H1 (cell line): Measurements from ENCODE around the gene GRIN2C. TPM values are rescaled to one million over a fixed set of nuclear protein-coding genes. Genes with fewer than 3 reads are reported as not detected.

Experiments
- CTCF ChIA-PET: fragments of 300-600 bp; sonication (Branson Sonifier 250); formaldehyde crosslinking; loops from one replicate; lab custom pipeline; 2021; ENCODE audit not compliant: partially characterized antibody; lab: Charles Lee
- POLR2A ChIA-PET: fragments of 300-600 bp; sonication (Branson Sonifier 250); formaldehyde crosslinking; loops from one replicate; lab custom pipeline; 2021; ENCODE audit warnings: inconsistent platforms; ENCODE audit not compliant: partially characterized antibody; lab: Charles Lee
- DNase-seq, 2 experiments: peaks; one replicate each; pipeline versions ENCODE4 v3.0.0 to v3.0.0-alpha.2; 2010 to 2022; ENCODE audit warnings: low spot score in 2 of 2, low read depth in 1 of 2, mixed read lengths in 1 of 2
- FAIRE-seq: peaks from 2 replicates; lab custom pipeline; 2011; peaks lifted over from hg19 to GRCh38; lab: Jason Lieb, UNC
- H2AFZ ChIP-seq: 2 replicates; pipeline ENCODE4 v1.8.1; 2012; ENCODE audit warnings: low read length, inconsistent platforms
- H2AK5ac ChIP-seq: 2 replicates; pipeline ENCODE4 v1.6.1; 2013; ENCODE audit warnings: low read depth, low read length
- H2BK120ac ChIP-seq: replicated peaks from 2 replicates; pipeline ENCODE3; 2013; ENCODE audit warnings: low read depth, low read length, inconsistent platforms
- H2BK12ac ChIP-seq: 2 replicates; pipeline ENCODE4 v1.6.1; 2013; ENCODE audit warnings: low read depth, low read length
- H2BK15ac ChIP-seq: 2 replicates; pipeline ENCODE4 v1.6.1; 2013; ENCODE audit warnings: low read length
- H2BK20ac ChIP-seq: 2 replicates; pipeline ENCODE4 v1.6.1; 2013; ENCODE audit warnings: low read length
- H2BK5ac ChIP-seq: 2 replicates; pipeline ENCODE4 v1.6.1; 2013; ENCODE audit warnings: low read depth, low read length
- H3K14ac ChIP-seq: 2 replicates; pipeline ENCODE4 v1.6.1; 2013; ENCODE audit warnings: inconsistent platforms; ENCODE audit not compliant: insufficient read length
- H3K18ac ChIP-seq: 2 replicates; pipeline ENCODE4 v1.6.1; 2013; ENCODE audit warnings: low read length; ENCODE audit errors: extremely low read depth
- H3K23ac ChIP-seq: 2 replicates; pipeline ENCODE4 v1.6.1; 2013; ENCODE audit warnings: inconsistent platforms; ENCODE audit not compliant: insufficient read length
- H3K23me2 ChIP-seq: 2 replicates; pipeline ENCODE4 v1.6.1; 2013; ENCODE audit warnings: low read depth, low read length
- H3K27ac ChIP-seq: 2 replicates; pipeline ENCODE4 v1.6.1; 2011; ENCODE audit warnings: low read depth, low read length, inconsistent platforms
- H3K27me3 ChIP-seq, 4 experiments: replicated peaks in 1 of 4; 1 replicate in 1 of 4; 2 replicates in 3 of 4; pipeline versions ENCODE4 v1.6.1 to v1.8.1; 2011 to 2013; ENCODE audit warnings: low read length in 3 of 4, mild to moderate bottlenecking in 3 of 4, inconsistent platforms in 2 of 4, mixed read lengths in 2 of 4, moderate library complexity in 1 of 4; ENCODE audit not compliant: control insufficient read depth in 3 of 4, insufficient read depth in 3 of 4; ENCODE audit errors: extremely low read depth in 1 of 4
- H3K36me3 ChIP-seq, 4 experiments: 2 replicates each; pipeline versions ENCODE4 v1.6.1 to v1.8.1; 2011 to 2013; ENCODE audit warnings: mild to moderate bottlenecking in 4 of 4, low read length in 3 of 4, moderate library complexity in 2 of 4, control low read depth in 1 of 4, inconsistent platforms in 1 of 4; ENCODE audit not compliant: insufficient read depth in 4 of 4, control insufficient read depth in 2 of 4
- H3K4ac ChIP-seq: replicated peaks from 2 replicates; pipeline ENCODE3; 2013; ENCODE audit warnings: low read length, low read depth, mixed read lengths, inconsistent platforms; ENCODE audit not compliant: insufficient read length
- H3K4me1 ChIP-seq, 4 experiments: replicated peaks in 1 of 4; 1 replicate in 1 of 4; 2 replicates in 3 of 4; pipeline versions ENCODE4 v1.6.1 to v1.8.1; 2011 to 2013; ENCODE audit warnings: low read length in 3 of 4, inconsistent platforms in 2 of 4, mixed read lengths in 1 of 4; ENCODE audit not compliant: insufficient read depth in 4 of 4, control insufficient read depth in 3 of 4
- H3K4me2 ChIP-seq, 2 experiments: 2 replicates each; pipeline versions ENCODE4 v1.6.1 to v1.8.1; 2011 to 2013; ENCODE audit warnings: low read depth in 2 of 2, low read length in 2 of 2, control low read depth in 1 of 2, inconsistent platforms in 1 of 2, mild to moderate bottlenecking in 1 of 2; ENCODE audit not compliant: insufficient read depth in 1 of 2
- H3K4me3 ChIP-seq, 4 experiments: fragments of 200-600, 300-600 bp in 1 of 4; sonication (generic), shearing (Covaris generic), sonication (Bioruptor Twin) in 1 of 4; 2 replicates each; pipeline versions ENCODE4 v1.5.1 to v1.8.1; 2011 to 2016; ENCODE audit warnings: low read length in 4 of 4, low read depth in 3 of 4, control low read depth in 2 of 4, inconsistent platforms in 2 of 4, mild to moderate bottlenecking in 2 of 4, mixed read lengths in 1 of 4, moderate library complexity in 1 of 4; ENCODE audit not compliant: insufficient read depth in 2 of 4; ENCODE audit errors: extremely low read depth in 1 of 4
- H3K56ac ChIP-seq: replicated peaks from 2 replicates; pipeline ENCODE3; 2013; ENCODE audit warnings: low read depth, mild to moderate bottlenecking, mixed read lengths, low read length, inconsistent platforms; ENCODE audit not compliant: insufficient read length
- H3K79me1 ChIP-seq: 2 replicates; pipeline ENCODE4 v1.6.1; 2013; ENCODE audit warnings: low read depth, low read length, control low read depth
- H3K79me2 ChIP-seq, 2 experiments: 2 replicates each; pipeline versions ENCODE4 v1.6.1 to v1.8.1; 2012 to 2013; ENCODE audit warnings: low read length in 2 of 2, mild to moderate bottlenecking in 2 of 2, inconsistent platforms in 1 of 2; ENCODE audit not compliant: insufficient read depth in 2 of 2, control insufficient read depth in 1 of 2
- H3K9ac ChIP-seq, 4 experiments: replicated peaks in 1 of 4; 1 replicate in 1 of 4; 2 replicates in 3 of 4; pipeline versions ENCODE4 v1.6.1 to v1.8.1; 2011 to 2013; ENCODE audit warnings: low read depth in 3 of 4, low read length in 3 of 4, control low read depth in 2 of 4, mild to moderate bottlenecking in 2 of 4, moderate library complexity in 2 of 4, inconsistent platforms in 1 of 4; ENCODE audit errors: extremely low read depth in 1 of 4
- H3K9me3 ChIP-seq, 2 experiments: 2 replicates each; pipeline versions ENCODE4 v1.6.1 to v1.8.1; 2012 to 2013; ENCODE audit warnings: mild to moderate bottlenecking in 2 of 2, moderate library complexity in 2 of 2, control low read depth in 1 of 2, inconsistent platforms in 1 of 2, low read depth in 1 of 2, low read length in 1 of 2, mixed read lengths in 1 of 2; ENCODE audit not compliant: insufficient read depth in 2 of 2
- H4K20me1 ChIP-seq, 2 experiments: replicated peaks in 1 of 2; 2 replicates each; pipeline versions ENCODE3 to v1.8.1; 2011 to 2013; ENCODE audit warnings: inconsistent platforms in 2 of 2, low read length in 2 of 2, mild to moderate bottlenecking in 1 of 2; ENCODE audit not compliant: insufficient read depth in 2 of 2, control insufficient read depth in 1 of 2
- H4K5ac ChIP-seq: 2 replicates; pipeline ENCODE4 v1.6.1; 2013; ENCODE audit warnings: low read length, low read depth, mixed read lengths, inconsistent platforms; ENCODE audit not compliant: insufficient read length
- H4K8ac ChIP-seq: 2 replicates; pipeline ENCODE4 v1.8.0; 2013; ENCODE audit warnings: mild to moderate bottlenecking, moderate library complexity, low read length, inconsistent platforms; ENCODE audit not compliant: insufficient read depth; ENCODE audit errors: extremely low read depth
- H4K91ac ChIP-seq: replicated peaks from 2 replicates; pipeline ENCODE3; 2013; ENCODE audit warnings: low read length, mixed read lengths, inconsistent platforms; ENCODE audit not compliant: insufficient read length
- GABPA ChIP-seq: IDR thresholded peaks from 2 replicates; pipeline ENCODE4 v1.6.1; 2011; ENCODE audit warnings: mild to moderate bottlenecking, low read length, moderate library complexity, borderline replicate concordance; ENCODE audit not compliant: insufficient read depth
- KDM5A ChIP-seq: fragments of 200-600 bp; IDR thresholded peaks from 2 replicates; pipeline ENCODE4 v1.7.1; 2012; ENCODE audit warnings: mild to moderate bottlenecking, low read length, inconsistent platforms, mixed read lengths
- RFX5 ChIP-seq: IDR thresholded peaks from 2 replicates; pipeline ENCODE4 v1.6.1; 2011; ENCODE audit warnings: low read depth, low read length, improper control_type of control experiment, borderline replicate concordance
- SIX5 ChIP-seq: IDR thresholded peaks from 2 replicates; pipeline ENCODE4 v1.6.1; 2011; ENCODE audit warnings: mild to moderate bottlenecking, low read depth, low read length
- ZNF274 ChIP-seq: IDR thresholded peaks from 2 replicates; pipeline ENCODE4 v1.7.0; 2012; ENCODE audit warnings: low read length, borderline replicate concordance; ENCODE audit errors: extremely low read depth
- WGBS, 2 experiments: shearing (Covaris generic) in 1 of 2; methylation state at CpG; one replicate each; pipeline versions ENCODE4 v1.1.6 to v1.1.7; 2013 to 2015; ENCODE audit warnings: low lambda C conversion rate in 2 of 2, mixed read lengths in 2 of 2, inconsistent platforms in 1 of 2, low coverage in 1 of 2, missing lambda C conversion rate in 1 of 2; ENCODE audit not compliant: insufficient replicate concordance in 2 of 2, insufficient coverage in 1 of 2, insufficient read length in 1 of 2; ENCODE audit errors: extremely low coverage in 1 of 2, missing lambda C conversion rate in 1 of 2; 5-methylcytosine and 5-hydroxymethylcytosine counted together
- polyA plus RNA-seq, 7 experiments: library from polyadenylated mRNA; depleted of rRNA in 3 of 7; stranded (reverse) in 5 of 7; unstranded in 2 of 7; fragments of >200 nt in 5 of 7; fragments of 200-250 nt in 2 of 7; gene quantifications; 1 replicate in 5 of 7; 2 replicates in 1 of 7; 4 replicates in 1 of 7; pipeline versions ENCODE4 v1.2.1 to v1.2.3, GENCODE V29; 2011 to 2013; ENCODE audit warnings: missing spikeins in 2 of 7, mixed read lengths in 2 of 7
- total RNA-seq: library from RNA; stranded (reverse); fragmentation: NEBNext Ultra II Directional; extraction: Animal tissue kit (Norgen Biotek cat#: 25700); gene quantifications from 2 replicates; pipeline ENCODE4 v1.2.1, GENCODE V29; 2021
- TF ChIP-seq, protein P1 (sequence below), 3 experiments: IDR thresholded peaks; 1 replicate in 2 of 3; 2 replicates in 1 of 3; pipeline versions ENCODE4 v1.5.1 to v1.6.1; 2011; ENCODE audit warnings: low read length in 3 of 3, mild to moderate bottlenecking in 3 of 3, inconsistent platforms in 2 of 3, low read depth in 1 of 3, moderate library complexity in 1 of 3; ENCODE audit not compliant: insufficient read depth in 1 of 3; ENCODE audit errors: control extremely low read depth in 1 of 3
- TF ChIP-seq, protein P2 (sequence below): IDR thresholded peaks from 2 replicates; pipeline ENCODE4 v1.6.1; 2011; ENCODE audit warnings: low read depth, mild to moderate bottlenecking, low read length; ENCODE audit not compliant: insufficient read depth

Gene GRIN2C
- total and polyA plus RNA-seq, 2 of the 8 experiments (the other 6 are each of a cell fraction or from before 2014, with no cell fraction given), result 0.06 to 0.07 TPM

DNA sequence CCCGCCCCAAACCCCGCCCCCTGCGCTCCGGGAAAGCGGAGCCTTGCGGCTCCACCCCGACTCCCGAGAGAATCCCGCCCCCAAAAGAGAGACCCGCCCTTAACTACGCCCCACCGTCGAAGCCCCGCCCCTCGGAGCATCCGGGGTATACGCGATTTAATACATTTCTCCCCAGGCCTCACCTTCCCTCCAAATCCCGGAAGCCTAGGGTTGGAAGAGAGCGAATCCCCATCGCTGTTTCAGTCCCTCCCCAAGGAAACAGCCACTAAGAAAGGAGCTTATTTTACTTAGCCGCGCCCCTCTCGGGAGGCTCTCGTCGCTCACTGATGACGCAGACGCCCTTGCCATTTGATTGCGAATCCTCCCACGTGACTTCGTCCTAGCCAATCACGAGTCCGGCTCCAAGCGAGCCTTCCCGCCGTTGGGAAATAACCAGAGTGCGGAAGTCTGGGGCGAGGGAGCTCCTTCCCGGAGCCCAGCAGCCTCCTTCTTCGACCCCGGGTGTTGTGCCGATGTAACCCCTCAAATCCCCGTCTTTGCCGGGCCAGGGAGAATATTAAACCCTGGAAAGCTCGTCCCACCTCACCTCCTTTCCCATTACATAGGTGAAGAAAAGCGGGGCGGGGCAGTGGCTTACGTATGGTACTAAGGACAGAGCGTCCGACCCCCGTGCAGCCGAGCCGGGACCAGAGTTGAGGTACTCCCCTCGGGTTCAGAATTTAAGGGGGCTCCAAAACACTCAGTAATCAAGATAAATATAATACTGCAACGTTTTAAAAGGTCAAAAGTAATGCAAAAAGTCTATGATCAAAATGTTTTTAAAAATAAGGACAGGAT, 13.6 kb upstream of the GRIN2C start:
- H2AFZ ChIP-seq, result peak overlapping the region; percentile 47; the same call in 1 of the 2 replicates
- peaks cover 0 to 3% (median 0%) of the 10 kb centered on the region in 4 experiments; a peak in 2 of 7 replicates for H3K27me3 ChIP-seq
- no peaks in the 10 kb centered on the region for H3K36me3 ChIP-seq
- no peak for TF ChIP-seq KDM5A
- no peak for TF ChIP-seq ZNF274
- TF ChIP-seq, protein P1, sequence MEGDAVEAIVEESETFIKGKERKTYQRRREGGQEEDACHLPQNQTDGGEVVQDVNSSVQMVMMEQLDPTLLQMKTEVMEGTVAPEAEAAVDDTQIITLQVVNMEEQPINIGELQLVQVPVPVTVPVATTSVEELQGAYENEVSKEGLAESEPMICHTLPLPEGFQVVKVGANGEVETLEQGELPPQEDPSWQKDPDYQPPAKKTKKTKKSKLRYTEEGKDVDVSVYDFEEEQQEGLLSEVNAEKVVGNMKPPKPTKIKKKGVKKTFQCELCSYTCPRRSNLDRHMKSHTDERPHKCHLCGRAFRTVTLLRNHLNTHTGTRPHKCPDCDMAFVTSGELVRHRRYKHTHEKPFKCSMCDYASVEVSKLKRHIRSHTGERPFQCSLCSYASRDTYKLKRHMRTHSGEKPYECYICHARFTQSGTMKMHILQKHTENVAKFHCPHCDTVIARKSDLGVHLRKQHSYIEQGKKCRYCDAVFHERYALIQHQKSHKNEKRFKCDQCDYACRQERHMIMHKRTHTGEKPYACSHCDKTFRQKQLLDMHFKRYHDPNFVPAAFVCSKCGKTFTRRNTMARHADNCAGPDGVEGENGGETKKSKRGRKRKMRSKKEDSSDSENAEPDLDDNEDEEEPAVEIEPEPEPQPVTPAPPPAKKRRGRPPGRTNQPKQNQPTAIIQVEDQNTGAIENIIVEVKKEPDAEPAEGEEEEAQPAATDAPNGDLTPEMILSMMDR (IDR thresholded peaks at IDR 0.05; ENCODE audit: control extremely low read depth in 1 of 3, insufficient read depth in 1 of 3, low read depth in 1 of 3, low read length in 3 of 3), result no peak
- no peak for TF ChIP-seq GABPA
- TF ChIP-seq, protein P2, sequence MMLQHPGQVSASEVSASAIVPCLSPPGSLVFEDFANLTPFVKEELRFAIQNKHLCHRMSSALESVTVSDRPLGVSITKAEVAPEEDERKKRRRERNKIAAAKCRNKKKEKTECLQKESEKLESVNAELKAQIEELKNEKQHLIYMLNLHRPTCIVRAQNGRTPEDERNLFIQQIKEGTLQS, result peak; percentile 98
- no peak for TF ChIP-seq RFX5
- no peak for TF ChIP-seq SIX5

More for the DNA sequence above, 13.6 kb upstream of the GRIN2C start:
- Histone ChIP-seq H3K23ac (no peak overlapping the region), H4K8ac (peak overlapping the region; percentile 94; the same call in 1 of the 2 replicates), H3K4me1 (peaks cover 0 to 14% (median 6%) of the 10 kb centered on the region in 4 experiments; a peak in 6 of 7 replicates), H3K18ac (peak overlapping the region; percentile 71; the same call in 1 of the 2 replicates), H2BK5ac (peak overlapping the region; percentile 87), H4K20me1 (peaks cover 0 to 1% of the 10 kb centered on the region in 2 experiments), H3K79me1 (peaks cover 7% of the 10 kb centered on the region; the same call in 1 of the 2 replicates), H3K23me2 (peaks cover 10% of the 10 kb centered on the region), H3K4me3 (peak overlapping the region; percentile 70 to 99 (median 84)), H2AK5ac (no peak overlapping the region), H3K9me3 (no peaks in the 10 kb centered on the region), H3K79me2 (no peaks in the 10 kb centered on the region; a peak in 1 of 4 replicates), H3K27ac (peak overlapping the region; percentile 90), H3K14ac (no peak overlapping the region), H2BK15ac (no peak overlapping the region), H2BK120ac (no peak overlapping the region), H3K4me2 (peak overlapping the region; percentile 63 to 100), H3K56ac (no peak overlapping the region), H4K5ac (peak overlapping the region; percentile 78), H3K9ac (peak overlapping the region; percentile 77 to 98 (median 90)), H2BK20ac (no peak overlapping the region), H4K91ac (no peak overlapping the region), H3K4ac (peak overlapping the region; percentile 45), H2BK12ac (no peak overlapping the region)
- FAIRE-seq (peak; percentile 78), DNase-seq (peak; percentile 98 to 99)
- ChIA-PET POLR2A (interaction anchor here (0.6 to 2.6 kb wide), 30 partner anchors 9 to 907 kb away, joined by 3 to 17 read pairs (median 4); partner anchors contain the start of genes GRIN2C, NAT9, OTOP2 and SLC16A5), CTCF (interaction anchor here (0.7 to 81.0 kb wide), 6 partner anchors 33 to 216 kb away, joined by 3 to 2981 read pairs (median 4); partner anchors contain the start of genes GRIN2C, NAT9 and OTOP2)
- 2% methylated on average over 46 of the region's 55 CpGs; no CpG with 5 or more reads in 1 of the 2 experiments for WGBS, 2 experiments
